CD4-positive, CD25-positive, alpha-beta regulatory T cell (primary cell): ENCODE measurements around the gene TMPRSS4. TPM values are rescaled to one million over a fixed set of nuclear protein-coding genes. Genes with fewer than 3 reads are reported as not detected.

Experiments used
- ATAC-seq, 2 donors: fragments of 150-1000 bp; cut with Tn5 transposase; one replicate each; pipeline ENCODE4 v1.10.0; 2021; ENCODE audit warnings: low read depth in 2 of 2, moderate number of reproducible peaks in 2 of 2, moderate library complexity in 1 of 2
- DNase-seq, 3 donors: peaks; one replicate each; pipeline versions ENCODE4 v3.0.0 to v3.0.0-alpha.2; 2012 to 2022; ENCODE audit warnings: mixed read lengths in 1 of 3
- H3K27ac ChIP-seq: one replicate; pipeline ENCODE4 v1.7.0; 2013; ENCODE audit warnings: mild to moderate bottlenecking, low read length; ENCODE audit not compliant: insufficient read depth, poor library complexity, severe bottlenecking
- H3K27me3 ChIP-seq: one replicate; pipeline ENCODE4 v1.7.0; 2013; ENCODE audit warnings: low read length; ENCODE audit not compliant: control insufficient read depth, insufficient read depth
- H3K36me3 ChIP-seq: one replicate; pipeline ENCODE4 v1.7.0; 2013; ENCODE audit warnings: mild to moderate bottlenecking, low read length, moderate library complexity; ENCODE audit not compliant: control insufficient read depth, insufficient read depth
- H3K4me1 ChIP-seq: 2 replicates; pipeline ENCODE4 v1.7.0; 2013; ENCODE audit warnings: mild to moderate bottlenecking, low read length; ENCODE audit not compliant: insufficient read depth, control insufficient read depth, poor library complexity, severe bottlenecking
- H3K4me3 ChIP-seq: one replicate; pipeline ENCODE4 v1.7.0; 2013; ENCODE audit warnings: low read depth, mild to moderate bottlenecking, low read length, moderate library complexity
- H3K9me3 ChIP-seq, 2 experiments: 1 replicate in 1 of 2; 2 replicates in 1 of 2; pipeline ENCODE4 v1.7.0; 2013; ENCODE audit warnings: low read length in 2 of 2, mild to moderate bottlenecking in 1 of 2, moderate library complexity in 1 of 2; ENCODE audit not compliant: control insufficient read depth in 2 of 2
- H3K27ac Mint-ChIP-seq, 3 donors: one replicate each; pipeline ENCODE4 v1.8.0; 2020 to 2022; ENCODE audit warnings: mild to moderate bottlenecking in 3 of 3, mixed read lengths in 3 of 3, moderate library complexity in 2 of 3
- H3K27me3 Mint-ChIP-seq: one replicate; pipeline ENCODE4 v1.8.0; 2022; ENCODE audit warnings: mild to moderate bottlenecking, mixed read lengths
- H3K36me3 Mint-ChIP-seq: one replicate; pipeline ENCODE4 v1.8.0; 2020; ENCODE audit warnings: mixed read lengths
- H3K4me1 Mint-ChIP-seq, 4 donors: one replicate each; pipeline ENCODE4 v1.8.0; 2020 to 2022; ENCODE audit warnings: mixed read lengths in 4 of 4, mild to moderate bottlenecking in 1 of 4
- H3K4me3 Mint-ChIP-seq, 4 donors: one replicate each; pipeline ENCODE4 v1.8.0; 2020 to 2022; ENCODE audit warnings: mild to moderate bottlenecking in 4 of 4, mixed read lengths in 4 of 4, moderate library complexity in 3 of 4
- H3K9me3 Mint-ChIP-seq, 7 donors: one replicate each; pipeline ENCODE4 v1.8.0; 2020 to 2022; ENCODE audit warnings: mixed read lengths in 7 of 7, mild to moderate bottlenecking in 3 of 7, moderate library complexity in 2 of 7
- polyA plus RNA-seq, 4 donors: library from polyadenylated mRNA; unstranded; fragments of 300-500 nt; fragmentation: Illumina TruSeq; gene quantifications; one replicate each; pipeline ENCODE4 v1.2.3, GENCODE V29; 2021
- total RNA-seq: library from RNA; stranded (reverse); gene quantifications from one replicate; pipeline ENCODE4 v1.2.3, GENCODE V29; 2022

Gene TMPRSS4, protein sequence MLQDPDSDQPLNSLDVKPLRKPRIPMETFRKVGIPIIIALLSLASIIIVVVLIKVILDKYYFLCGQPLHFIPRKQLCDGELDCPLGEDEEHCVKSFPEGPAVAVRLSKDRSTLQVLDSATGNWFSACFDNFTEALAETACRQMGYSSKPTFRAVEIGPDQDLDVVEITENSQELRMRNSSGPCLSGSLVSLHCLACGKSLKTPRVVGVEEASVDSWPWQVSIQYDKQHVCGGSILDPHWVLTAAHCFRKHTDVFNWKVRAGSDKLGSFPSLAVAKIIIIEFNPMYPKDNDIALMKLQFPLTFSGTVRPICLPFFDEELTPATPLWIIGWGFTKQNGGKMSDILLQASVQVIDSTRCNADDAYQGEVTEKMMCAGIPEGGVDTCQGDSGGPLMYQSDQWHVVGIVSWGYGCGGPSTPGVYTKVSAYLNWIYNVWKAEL
- not detected for total RNA-seq
- not detected for polyA plus RNA-seq

- Mint-ChIP-seq H3K4me3 (peak within 1 kb of the TSS in 1 of 4 donors; percentile 35), H3K4me1 (peaks cover 0 to 3% (median 0%) of the 10 kb centered on the region in 4 donors), H3K27ac (no peak within 1 kb of the TSS), H3K27me3 (peaks cover 12% of the 10 kb centered on the region), H3K36me3 (no peaks in the 10 kb centered on the region), H3K9me3 (peaks cover 0 to 1% (median 0%) of the 10 kb centered on the region in 7 donors)
- no peak within 1 kb of the TSS for H3K27ac ChIP-seq
- no peaks in the 10 kb centered on the region for H3K4me1 ChIP-seq
- H3K4me3 ChIP-seq = no peak within 1 kb of the TSS
- no peak for ATAC-seq
- H3K36me3 ChIP-seq = no peaks in the 10 kb centered on the region
- H3K9me3 ChIP-seq = no peaks in the 10 kb centered on the region
- DNase-seq = no peak
- H3K27me3 ChIP-seq = no peaks in the 10 kb centered on the region
Measured at GRCh38 chr11:118076754-118077281, at the start of gene TMPRSS4. Gene TMPRSS4 (plus strand): TSS chr11:118077078. CDS start chr11:118077303, 225 bp downstream.

DNA sequence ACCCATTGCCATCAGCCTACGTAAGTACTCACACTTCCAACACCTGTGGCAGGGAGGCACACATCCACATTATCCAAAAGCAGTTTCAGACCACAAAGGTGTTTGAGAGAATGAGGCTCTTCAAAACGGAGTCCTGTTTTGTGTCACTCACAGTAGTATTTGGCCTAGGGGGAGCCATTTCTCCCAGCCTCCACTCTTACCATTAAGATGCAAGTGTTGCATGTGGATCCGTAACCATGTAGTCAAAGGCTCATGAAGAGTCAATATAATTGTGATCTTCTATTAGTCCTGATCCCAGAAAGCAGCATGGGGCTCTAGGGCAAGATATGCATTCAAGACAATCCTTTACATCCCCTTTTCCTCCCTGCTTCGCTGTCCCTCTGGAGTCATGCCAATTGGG, 49.2 kb upstream of the TMPRSS4 start:
- ATAC-seq (no peak), DNase-seq (no peak)
- Mint-ChIP-seq H3K4me1 (peaks cover 19 to 56% (median 33%) of the 10 kb centered on the region in 4 donors), H3K27me3 (peaks cover 6% of the 10 kb centered on the region), H3K36me3 (no peaks in the 10 kb centered on the region), H3K27ac (no peak overlapping the region), H3K4me3 (no peak overlapping the region), H3K9me3 (peaks cover 0 to 3% (median 0%) of the 10 kb centered on the region in 7 donors)
- Histone ChIP-seq H3K4me3 (no peak overlapping the region), H3K27ac (no peak overlapping the region), H3K36me3 (no peaks in the 10 kb centered on the region), H3K4me1 (peaks cover 8% of the 10 kb centered on the region), H3K9me3 (no peaks in the 10 kb centered on the region), H3K27me3 (no peaks in the 10 kb centered on the region)

GRCh38 chr11:118028626-118029025, 48.3 kb upstream of the TMPRSS4 start:
- DNase-seq (no peak), ATAC-seq (no peak)
- H3K27ac ChIP-seq = no peak overlapping the region
- peaks cover 0 to 3% (median 0%) of the 10 kb centered on the region in 7 donors for H3K9me3 Mint-ChIP-seq
- H3K4me1 ChIP-seq = peaks cover 8% of the 10 kb centered on the region
- no peaks in the 10 kb centered on the region for H3K9me3 ChIP-seq
- H3K27me3 Mint-ChIP-seq = peaks cover 6% of the 10 kb centered on the region
- peak overlapping the region in 1 of 4 donors; percentile 46 for H3K4me3 Mint-ChIP-seq
- no peak overlapping the region for H3K4me3 ChIP-seq
- peaks cover 19 to 58% (median 34%) of the 10 kb centered on the region in 4 donors for H3K4me1 Mint-ChIP-seq
- H3K36me3 ChIP-seq = no peaks in the 10 kb centered on the region
- no peaks in the 10 kb centered on the region for H3K36me3 Mint-ChIP-seq
- H3K27ac Mint-ChIP-seq = peak overlapping the region; percentile 2 to 46 (median 35)
- no peaks in the 10 kb centered on the region for H3K27me3 ChIP-seq

- Histone ChIP-seq H3K36me3 (no peaks in the 10 kb centered on the region), H3K9me3 (no peaks in the 10 kb centered on the region), H3K4me1 (peaks cover 9% of the 10 kb centered on the region), H3K27ac (no peak overlapping the region), H3K27me3 (no peaks in the 10 kb centered on the region), H3K4me3 (no peak overlapping the region)
- H3K27ac Mint-ChIP-seq = peak overlapping the region; percentile 21 to 78 (median 60)
- ATAC-seq (no peak), DNase-seq (no peak)
- H3K9me3 Mint-ChIP-seq = no peaks in the 10 kb centered on the region
- peak overlapping the region in 1 of 4 donors; percentile 17 for H3K4me3 Mint-ChIP-seq
- H3K27me3 Mint-ChIP-seq = peaks cover 6% of the 10 kb centered on the region
- peaks cover 22 to 61% (median 34%) of the 10 kb centered on the region in 4 donors for H3K4me1 Mint-ChIP-seq
- H3K36me3 Mint-ChIP-seq = peaks cover 5% of the 10 kb centered on the region
Measured at GRCh38 chr11:118033443-118033842, 43.4 kb upstream of the TMPRSS4 start.

DNA sequence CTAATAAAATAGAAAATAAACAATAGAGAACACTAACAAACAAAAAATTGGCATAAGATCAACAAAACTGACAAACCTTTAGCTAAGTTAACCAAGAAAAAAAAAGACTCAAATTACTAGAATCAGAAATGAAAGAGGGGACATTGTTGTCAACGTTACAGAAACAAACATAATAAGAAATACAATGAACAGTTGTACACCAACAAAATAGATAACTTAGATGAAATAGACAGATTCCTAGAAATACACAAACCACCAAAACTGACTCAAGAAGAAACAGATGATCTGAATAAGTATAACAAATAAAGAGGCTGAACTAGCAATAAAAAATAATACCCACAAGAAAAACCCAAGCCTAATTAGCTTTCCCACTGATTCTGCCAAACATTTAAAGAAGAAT, 34.7 kb upstream of the TMPRSS4 start:
- Histone ChIP-seq H3K4me1 (peaks cover 52% of the 10 kb centered on the region), H3K27me3 (no peaks in the 10 kb centered on the region), H3K27ac (peak overlapping the region; percentile 54), H3K4me3 (peak overlapping the region; percentile 38), H3K36me3 (no peaks in the 10 kb centered on the region), H3K9me3 (no peaks in the 10 kb centered on the region)
- peaks cover 0 to 1% (median 0%) of the 10 kb centered on the region in 7 donors for H3K9me3 Mint-ChIP-seq
- H3K27me3 Mint-ChIP-seq = no peaks in the 10 kb centered on the region
- H3K27ac Mint-ChIP-seq = peak overlapping the region; percentile 67 to 82 (median 82)
- peaks cover under 1% of the 10 kb centered on the region for H3K36me3 Mint-ChIP-seq
- H3K4me3 Mint-ChIP-seq = peak overlapping the region in 3 of 4 donors; percentile 47 to 78 (median 63)
- ATAC-seq (peak; percentile 42 to 55), DNase-seq (peak in 1 of 3 donors; percentile 73)
- H3K4me1 Mint-ChIP-seq = peaks cover 41 to 90% (median 69%) of the 10 kb centered on the region in 4 donors

- no peaks in the 10 kb centered on the region for H3K9me3 ChIP-seq
- peaks cover 59% of the 10 kb centered on the region for H3K4me1 ChIP-seq
- ATAC-seq = no peak
- Mint-ChIP-seq H3K27ac (peak overlapping the region; percentile 67 to 82 (median 82)), H3K36me3 (no peaks in the 10 kb centered on the region), H3K27me3 (no peaks in the 10 kb centered on the region), H3K4me3 (peak overlapping the region; percentile 39 to 78 (median 55)), H3K4me1 (peaks cover 43 to 90% (median 69%) of the 10 kb centered on the region in 4 donors), H3K9me3 (peaks cover 0 to 1% (median 0%) of the 10 kb centered on the region in 7 donors)
- H3K27ac ChIP-seq = peak overlapping the region; percentile 54
- peak overlapping the region; percentile 38 for H3K4me3 ChIP-seq
- DNase-seq = peak in 1 of 3 donors; percentile 44
- no peaks in the 10 kb centered on the region for H3K36me3 ChIP-seq
- no peaks in the 10 kb centered on the region for H3K27me3 ChIP-seq
Measured at GRCh38 chr11:118042796-118043195, 34.1 kb upstream of the TMPRSS4 start.

- Histone ChIP-seq H3K27me3 (no peaks in the 10 kb centered on the region), H3K4me1 (peaks cover 78% of the 10 kb centered on the region), H3K9me3 (no peaks in the 10 kb centered on the region), H3K36me3 (no peaks in the 10 kb centered on the region), H3K27ac (peak overlapping the region; percentile 86), H3K4me3 (peak overlapping the region; percentile 42)
- Mint-ChIP-seq H3K4me3 (peak overlapping the region in 3 of 4 donors; percentile 2 to 74 (median 47)), H3K36me3 (no peaks in the 10 kb centered on the region), H3K27ac (peak overlapping the region; percentile 95 to 99 (median 96)), H3K9me3 (peaks cover 0 to 1% (median 0%) of the 10 kb centered on the region in 7 donors), H3K4me1 (peaks cover 38 to 96% (median 69%) of the 10 kb centered on the region in 4 donors), H3K27me3 (no peaks in the 10 kb centered on the region)
- ATAC-seq = no peak
- no peak for DNase-seq
Measured at GRCh38 chr11:118045191-118045590, 31.7 kb upstream of the TMPRSS4 start.
